Stimulated activated CD4-positive, alpha-beta T cell treated with anti-CD3 and anti-CD28 coated beads, TNF-alpha, amount 100 ng/mL, for 48 hours (primary cell): ENCODE data around the gene PRX.
"Not testable (repeated sequence)": the region's sequence is repeated elsewhere in the genome, so short reads cannot be mapped to it uniquely, and the experiment has no call there.

Source experiments
- DNase-seq, 3 donors: peaks; one replicate each; pipeline ENCODE4 v3.0.0-alpha.2; 2020; ENCODE audit warnings: low read depth in 3 of 3

Gene PRX

DNA sequence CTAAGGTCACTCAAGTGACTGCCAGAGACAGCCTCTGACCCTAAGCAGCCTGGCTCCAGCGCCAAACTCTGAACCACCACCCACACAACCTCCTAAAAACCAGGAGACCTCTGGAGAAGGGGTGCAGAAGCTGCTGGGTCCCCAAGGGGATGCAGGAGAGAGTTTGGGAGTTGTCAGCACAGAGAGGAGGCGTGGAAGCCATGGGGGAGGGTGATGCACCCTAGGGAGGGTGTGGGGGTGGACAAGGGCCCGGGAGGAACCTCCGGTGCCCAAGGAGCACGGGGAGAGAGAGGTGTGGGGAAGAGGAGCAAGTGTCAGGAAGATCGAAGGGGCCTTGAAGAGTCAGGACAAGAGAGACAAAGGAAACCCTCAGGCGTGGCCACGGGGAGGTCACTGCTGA lies 21.1 kb downstream of the PRX start:
- no peak for DNase-seq

DNA sequence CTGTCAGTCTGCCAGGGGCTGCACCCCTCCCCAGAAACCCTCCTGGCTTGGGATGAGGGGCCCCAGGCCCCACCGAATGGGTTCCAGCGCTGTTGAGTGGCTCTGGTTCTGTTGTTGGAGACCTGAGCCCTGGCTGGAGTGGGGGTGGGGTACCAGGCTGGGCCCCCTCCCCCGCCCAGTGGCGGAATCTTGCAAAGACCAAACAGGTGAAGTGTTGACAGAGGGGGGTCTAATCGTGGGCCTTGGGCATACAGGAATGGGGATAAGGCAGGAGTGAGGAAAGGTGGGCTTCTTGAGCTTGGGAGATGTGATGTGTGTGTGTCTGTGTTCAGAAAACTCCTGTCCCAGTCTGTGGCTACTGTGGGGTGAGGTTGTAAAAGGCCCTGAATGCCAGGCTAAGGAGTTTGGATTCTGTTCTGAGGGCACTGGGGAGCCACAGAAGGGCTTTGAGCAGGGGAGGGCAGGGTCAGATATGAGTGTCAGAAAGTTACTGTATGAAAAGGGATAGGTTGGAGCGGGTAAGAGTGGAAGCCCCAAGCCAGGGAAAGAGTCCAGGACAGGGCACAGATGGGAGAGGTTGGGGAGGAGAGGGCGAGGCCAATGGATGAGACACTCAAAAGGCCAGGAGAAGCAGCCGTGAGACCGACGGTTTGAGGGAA lies 23.0 kb downstream of the PRX start, which contains the start of gene HIPK4:
TSS of gene HIPK4 (minus strand) at position 98 of the 659 bp plus-strand sequence. CDS start 279 bp downstream, outside the sequence.
- no peak for DNase-seq

DNA sequence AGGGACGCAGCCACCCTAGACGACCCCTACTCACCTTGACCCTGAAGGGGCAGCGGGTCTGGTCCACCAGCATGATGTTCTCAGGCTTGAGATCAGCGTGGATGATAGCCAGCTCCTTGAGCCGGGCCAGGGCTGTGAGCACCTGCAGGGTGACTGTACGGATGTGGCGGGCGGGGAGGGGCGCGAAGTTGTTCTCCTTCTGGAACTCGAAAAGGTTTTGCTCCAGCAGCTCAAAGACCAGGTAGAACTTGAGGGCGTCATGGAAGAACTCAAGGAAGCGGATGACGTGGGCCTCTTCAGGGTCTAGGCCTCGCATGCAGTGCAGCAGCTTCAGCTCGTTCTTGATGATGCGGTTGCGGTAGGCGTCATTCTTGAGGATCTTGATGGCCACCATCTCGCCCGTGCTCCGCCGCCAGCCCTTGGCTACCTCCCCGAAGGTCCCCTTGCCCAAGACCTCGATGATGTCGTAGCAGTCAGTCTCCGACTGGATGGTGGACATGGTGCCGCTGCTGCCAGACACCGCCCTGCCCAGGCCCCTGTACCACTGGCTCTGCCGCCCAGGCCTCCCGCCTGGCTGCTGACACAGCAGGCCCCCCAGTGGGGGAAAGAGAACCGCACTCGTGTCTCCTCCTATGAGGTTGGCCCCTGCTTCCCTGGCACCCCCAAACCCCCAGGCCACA lies 23.6 kb downstream of the PRX start:
- DNase-seq = no peak

DNA sequence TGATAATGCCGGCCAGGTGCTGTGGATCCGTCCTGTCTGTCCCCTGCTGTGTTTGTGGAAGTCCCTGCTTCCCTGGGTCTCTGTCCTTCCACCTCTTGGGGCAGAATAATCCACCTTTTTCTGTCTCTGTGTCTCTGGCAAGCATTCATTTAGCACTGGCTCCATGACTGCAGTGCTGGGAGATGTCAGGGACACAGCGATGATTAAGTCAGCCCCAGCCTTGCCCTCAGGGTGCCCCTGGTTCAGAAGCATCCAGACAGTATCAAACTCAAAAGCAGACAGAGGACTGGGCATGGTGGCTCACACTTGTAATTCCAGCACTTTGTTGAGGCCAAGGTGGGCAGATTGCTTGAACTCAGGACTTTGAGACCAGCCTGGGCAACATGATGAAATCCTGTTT lies 24.7 kb downstream of the PRX start:
- DNase-seq = no peak

DNA sequence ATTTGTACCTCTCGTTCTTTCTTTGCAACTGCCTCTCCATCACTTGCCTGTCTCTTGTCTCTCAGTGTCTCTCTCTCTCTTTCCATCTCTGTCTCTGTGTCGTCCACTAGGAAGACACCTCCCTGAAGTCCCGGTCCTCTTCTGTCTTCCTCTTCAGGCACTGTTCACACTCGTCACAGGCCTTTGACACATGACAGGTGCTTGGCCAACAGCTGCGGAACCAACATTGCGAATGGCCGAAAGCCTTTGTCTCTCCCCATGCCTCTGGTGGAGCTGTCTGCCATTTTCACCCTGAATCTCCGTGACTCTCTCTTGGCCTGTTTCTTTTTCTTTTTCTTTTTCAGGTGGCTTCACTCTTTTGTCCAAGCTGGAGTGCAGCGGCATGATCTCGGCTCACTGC lies 26.0 kb downstream of the PRX start:
- no peak for DNase-seq

DNA sequence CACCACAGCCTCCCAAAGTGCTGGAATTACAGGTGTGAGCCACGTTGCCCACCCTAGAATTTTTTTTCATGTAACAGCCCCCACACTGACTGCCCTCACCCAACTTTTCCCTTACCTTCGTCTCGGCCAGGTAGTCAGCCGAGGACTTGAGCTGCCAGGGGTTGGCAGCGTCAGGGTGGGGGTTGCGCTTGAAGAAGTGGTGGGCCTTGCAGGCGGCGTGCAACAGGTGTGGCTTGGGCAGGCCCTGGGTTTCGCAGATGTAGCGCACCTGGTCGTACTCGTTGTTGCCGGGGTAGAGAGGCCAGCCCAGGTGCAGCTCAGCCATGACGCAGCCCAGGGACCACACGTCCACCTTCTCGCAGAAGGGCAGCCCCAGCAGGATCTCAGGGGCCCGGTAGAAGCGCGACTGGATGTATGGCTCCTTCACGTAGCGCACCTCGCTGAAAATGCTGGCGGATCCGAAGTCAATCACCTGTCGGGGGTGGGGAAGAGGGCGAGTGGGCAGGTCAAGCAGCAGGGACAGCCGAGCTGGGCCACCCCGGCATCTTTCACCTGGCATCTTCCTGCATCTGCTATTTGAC lies 29.4 kb downstream of the PRX start:
- no peak for DNase-seq

DNA sequence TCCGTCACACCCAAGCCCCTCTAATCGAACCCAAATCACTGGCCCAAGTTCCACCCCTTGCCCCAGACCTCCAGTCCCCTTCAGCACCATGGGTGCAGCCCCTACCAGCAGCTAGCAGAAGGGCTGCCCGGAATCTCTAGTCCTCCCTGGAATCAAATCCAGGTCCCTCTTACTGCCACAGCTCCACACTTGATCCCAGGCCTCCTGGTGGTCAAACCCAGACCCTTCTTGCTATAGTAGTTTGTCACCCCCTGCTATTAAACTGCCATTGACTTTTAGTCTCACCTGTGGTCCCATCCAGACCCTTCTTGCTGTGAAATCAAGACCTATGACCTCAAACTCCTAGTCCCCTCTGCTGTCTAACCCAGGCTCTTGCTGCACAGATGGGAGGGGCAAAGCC lies 31.9 kb downstream of the PRX start:
- no peak for DNase-seq

DNA sequence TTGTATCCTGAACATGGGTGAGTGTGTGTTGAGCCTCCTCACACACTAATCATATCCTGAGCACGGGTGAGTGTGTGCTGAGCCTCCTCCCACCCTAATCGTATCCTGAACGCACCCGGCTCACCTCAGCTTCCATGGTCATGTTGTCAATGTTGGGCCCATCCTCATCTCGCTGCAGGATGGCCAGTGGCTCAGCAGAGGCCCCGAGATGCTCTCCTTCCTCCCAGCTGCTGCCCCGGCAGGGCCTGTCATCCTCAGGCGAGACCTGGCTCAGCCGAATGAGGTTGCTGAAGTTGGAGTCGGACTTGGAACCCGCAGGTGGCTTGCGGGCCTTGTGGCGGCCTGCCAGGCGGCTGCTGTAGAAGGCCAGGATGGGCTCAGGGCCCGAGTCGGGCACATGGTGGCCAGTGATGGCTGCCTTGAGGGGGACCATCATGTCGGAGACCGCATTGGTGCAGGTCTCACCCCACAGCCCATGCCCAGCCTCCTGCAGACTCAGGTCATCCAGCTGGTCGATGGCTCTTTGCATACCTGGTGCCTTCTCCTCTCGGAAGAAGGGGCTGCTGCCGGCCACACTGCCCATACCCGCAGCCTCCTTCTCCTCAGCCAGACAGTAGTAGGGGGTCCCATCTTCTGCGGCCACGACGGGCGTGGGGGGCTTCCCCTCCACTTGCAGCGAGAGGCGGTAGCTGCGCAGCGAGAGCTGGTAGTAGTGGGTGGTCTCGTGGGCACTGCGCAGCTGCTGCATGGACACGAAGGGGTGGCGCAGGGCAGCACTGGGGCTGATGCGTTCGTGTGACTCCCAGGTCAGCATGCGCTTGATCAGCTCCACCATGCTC lies 32.8 kb downstream of the PRX start:
- DNase-seq = no peak

DNA sequence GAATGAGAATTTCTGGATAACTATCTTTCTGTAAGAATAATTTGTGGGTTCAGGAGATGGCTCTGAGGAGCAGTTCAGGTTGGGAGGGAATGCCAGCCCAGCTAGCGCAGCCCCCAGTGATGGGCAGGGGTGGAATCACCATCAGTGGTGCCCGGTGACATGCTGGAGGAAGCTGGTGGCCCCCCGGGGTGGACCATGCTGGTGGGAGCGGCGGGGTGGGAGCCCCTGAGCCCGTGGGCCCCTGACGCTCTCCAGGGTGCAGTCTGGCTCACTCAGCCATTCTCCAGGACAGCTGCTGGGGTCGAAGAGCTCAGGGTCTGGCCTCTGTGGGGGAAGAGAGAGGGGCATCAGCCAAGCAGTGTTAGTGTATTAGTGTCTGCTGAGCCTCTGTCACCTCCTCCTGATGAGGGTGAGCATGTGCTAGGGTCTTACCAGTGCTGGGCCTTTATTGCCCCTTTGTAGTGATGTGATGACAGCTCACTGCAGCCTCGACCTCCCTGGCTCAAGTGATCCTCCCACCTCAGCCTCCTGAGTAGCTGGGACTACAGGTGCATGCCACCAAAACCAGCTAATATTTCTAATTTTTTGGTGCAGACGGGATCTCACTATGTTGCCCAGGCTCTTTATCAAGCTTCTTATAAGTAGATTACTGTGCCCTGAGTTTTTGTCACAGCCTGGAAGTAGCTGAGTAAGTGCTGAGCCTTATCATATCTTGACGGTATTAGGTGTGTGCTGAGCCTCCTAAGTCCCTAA lies 33.6 kb downstream of the PRX start:
- DNase-seq = no peak

DNA sequence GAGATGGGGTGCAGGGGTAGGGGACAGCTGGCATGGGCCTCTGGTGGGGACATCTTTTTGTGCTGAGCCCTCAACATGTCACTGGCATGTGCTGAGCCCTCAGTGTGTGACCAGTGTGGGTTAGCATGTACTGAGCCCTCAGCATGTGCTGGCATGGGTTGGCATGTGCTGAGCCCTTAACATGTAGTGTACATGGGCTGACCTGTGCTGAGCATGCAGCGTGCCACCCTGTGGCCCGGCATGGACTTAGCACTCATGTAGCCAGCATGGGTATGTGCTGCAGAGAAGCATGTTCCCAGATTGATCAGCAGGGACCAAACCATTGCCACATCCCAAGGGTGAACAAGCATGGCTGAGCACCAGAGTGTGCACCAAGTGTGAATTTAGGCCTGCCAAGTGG lies 34.7 kb downstream of the PRX start:
- no peak for DNase-seq

DNA sequence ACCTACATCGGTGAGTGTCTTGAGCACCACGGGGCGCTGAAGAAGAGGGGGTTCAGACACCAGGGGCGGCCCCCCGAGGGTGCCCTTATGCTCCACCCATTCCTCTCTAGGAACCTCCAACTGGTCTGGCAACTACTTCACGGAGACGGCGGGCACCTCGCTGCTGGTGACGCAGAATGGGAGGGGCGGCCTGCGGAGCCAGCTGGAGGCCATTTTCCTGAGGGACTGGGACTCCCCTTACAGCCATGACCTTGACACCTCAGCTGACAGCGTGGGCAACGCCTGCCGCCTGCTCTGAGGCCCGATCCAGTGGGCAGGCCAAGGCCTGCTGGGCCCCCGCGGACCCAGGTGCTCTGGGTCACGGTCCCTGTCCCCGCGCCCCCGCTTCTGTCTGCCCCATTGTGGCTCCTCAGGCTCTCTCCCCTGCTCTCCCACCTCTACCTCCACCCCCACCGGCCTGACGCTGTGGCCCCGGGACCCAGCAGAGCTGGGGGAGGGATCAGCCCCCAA lies 35.2 kb downstream of the PRX start:
- no peak for DNase-seq

DNA sequence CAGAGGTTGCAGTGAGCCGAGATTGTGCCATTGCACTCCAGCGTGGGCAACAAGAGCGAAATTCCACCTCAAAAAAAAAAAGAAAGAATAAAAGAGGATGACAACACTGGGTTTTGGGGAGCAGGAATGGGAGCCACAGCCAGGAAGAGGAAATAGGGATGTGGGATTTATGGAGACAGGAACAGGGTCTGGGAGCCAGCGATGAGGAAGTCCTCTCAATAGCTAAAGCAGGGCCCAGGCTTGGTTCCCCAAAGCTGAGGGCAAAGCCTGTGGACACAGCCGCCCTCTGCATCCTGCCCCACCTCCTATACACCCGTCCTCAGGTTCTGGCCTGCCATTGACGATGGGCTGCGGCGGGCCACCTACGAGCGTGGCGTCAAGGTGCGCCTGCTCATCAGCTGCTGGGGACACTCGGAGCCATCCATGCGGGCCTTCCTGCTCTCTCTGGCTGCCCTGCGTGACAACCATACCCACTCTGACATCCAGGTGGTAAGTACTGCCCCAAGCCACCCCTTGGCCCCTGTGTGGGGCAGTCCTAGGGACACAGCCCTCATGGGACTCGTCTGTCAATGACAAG lies 36.8 kb downstream of the PRX start:
- no peak for DNase-seq

DNA sequence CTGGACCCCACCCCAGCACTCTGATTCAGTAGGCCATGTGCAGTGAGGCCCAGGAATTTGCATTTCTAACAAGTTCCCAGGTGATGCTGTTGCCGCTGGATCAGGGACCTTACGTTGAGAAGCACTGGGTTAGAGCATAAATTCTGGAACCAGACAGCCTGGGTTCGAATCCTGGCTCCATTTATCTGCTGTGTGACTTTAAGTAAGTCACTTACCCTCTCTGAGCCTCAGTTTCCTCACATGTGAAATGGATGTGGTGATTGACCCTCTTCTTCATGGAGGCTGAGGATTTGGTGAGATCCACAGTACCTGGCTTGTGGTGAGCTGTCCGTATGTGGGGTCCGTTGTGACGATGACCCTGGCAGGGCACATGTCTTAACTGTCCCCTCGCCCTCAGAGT lies 39.1 kb downstream of the PRX start:
- no peak for DNase-seq

DNA sequence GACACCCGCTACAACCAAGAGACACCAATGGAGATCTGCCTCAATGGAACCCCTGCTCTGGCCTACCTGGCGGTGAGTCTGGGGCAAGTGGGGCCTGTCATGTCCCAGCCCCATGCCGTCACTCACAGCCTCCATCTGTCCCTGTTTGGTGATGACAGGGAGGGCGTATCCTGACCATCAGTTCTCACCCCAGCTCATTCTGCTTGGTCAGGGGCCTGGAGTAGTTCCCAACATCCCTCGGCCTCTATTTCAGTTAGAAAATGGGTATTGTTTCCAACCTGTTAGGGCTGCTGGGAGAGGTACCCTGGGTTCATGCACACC lies 41.4 kb downstream of the PRX start:
- no peak for DNase-seq

DNA sequence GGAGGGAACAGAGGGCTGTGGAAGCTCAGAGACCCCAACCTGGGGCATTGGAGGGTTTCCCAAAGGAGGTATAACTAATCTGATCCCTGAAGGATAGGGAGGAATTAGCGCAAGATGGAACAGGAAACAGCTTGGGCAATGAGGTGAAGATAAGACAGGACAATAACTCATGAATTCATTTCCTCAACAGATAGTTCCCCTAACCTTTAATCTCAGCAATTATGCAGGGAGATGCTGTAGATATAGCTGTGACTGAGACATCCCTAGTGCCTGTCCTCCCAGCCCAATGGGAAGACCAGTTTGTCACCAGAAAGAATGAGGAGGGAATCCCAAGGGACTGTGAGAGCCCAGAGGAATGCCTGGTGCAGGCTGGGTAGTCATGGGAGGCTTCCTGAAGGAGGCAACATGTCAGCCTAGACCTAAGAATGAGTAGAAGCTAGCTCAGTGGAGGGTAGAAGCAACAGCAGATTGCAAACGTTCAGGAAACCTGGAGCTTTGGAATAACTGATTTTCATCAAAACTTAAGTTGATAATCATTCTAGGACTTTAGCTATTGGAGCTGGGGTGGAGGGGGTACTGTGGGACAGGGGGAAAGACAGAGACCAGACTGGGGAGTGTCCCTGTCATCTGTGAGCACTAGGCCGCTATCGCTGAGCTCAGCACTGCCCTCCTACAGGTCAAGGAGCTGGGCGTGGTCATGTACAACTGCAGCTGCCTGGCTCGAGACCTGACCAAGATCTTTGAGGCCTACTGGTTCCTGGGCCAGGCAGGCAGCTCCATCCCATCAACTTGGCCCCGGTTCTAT lies 42.0 kb downstream of the PRX start:
- no peak for DNase-seq

DNA sequence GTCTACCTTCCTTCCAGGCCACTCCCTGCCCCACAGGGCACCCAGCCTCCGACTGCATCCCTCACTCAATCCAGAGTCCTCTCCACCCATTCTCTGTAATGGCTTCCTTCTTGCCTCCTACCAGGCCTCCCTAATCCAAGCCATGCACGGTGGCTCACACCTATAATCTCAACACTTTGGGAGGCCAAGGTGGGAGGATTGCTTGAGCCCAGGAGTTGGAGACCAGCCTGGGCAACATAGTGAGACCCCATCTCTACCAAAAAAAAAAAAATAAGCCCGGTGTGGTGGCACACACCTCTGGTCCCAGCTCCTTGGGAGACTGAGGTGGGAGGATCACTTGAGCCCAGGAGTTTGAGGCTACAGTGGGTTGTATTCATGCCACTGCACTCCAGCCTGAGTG lies 42.9 kb downstream of the PRX start:
- DNase-seq = not testable (repeated sequence)

DNA sequence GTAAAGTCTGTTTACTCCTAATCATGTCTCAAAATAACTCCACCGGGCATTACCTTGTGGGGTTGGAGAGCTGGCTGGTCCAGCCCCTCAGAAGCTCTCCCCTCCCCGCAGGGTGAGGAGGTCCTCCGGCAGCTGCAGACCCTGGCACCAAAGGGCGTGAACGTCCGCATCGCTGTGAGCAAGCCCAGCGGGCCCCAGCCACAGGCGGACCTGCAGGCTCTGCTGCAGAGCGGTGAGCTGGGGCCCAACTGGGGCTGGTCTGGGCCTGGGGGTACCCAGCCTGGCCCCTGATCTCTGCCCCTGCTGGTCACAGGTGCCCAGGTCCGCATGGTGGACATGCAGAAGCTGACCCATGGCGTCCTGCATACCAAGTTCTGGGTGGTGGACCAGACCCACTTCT lies 43.4 kb downstream of the PRX start:
- no peak for DNase-seq

DNA sequence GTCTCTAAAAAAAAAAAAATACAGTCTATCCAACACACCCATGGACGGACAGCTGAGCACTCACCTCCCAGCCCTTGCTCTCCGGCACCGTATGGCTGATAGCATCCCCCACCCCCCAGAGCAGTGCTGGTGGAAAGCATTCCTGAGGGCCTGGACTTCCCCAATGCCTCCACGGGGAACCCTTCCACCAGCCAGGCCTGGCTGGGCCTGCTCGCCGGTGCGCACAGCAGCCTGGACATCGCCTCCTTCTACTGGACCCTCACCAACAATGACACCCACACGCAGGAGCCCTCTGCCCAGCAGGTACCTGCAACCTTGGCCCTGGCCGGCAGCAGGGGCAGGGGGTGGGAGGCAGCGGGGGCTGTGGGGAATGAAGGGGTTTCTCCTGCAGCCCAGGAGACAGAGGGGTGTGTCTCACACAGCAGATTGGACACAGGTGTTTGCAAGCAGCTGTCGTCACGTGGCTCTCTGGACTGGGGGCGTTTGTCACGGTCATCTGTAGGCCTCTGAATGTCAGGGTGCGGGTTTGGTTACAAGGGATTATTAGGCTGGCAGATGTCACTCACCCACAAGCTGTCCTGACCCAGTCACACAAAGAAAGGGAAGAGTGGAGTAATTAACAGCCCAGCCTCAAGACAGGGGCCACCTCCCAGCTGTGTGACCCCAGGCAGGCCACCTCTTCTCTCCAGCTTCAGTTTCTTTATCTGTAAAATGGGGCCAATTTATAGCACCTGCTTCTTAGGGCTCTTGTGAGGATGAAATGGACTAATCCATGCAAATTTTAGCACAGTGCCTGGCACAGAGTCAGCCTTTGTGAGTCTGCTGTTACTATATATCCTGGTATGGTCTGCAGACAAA lies 45.4 kb downstream of the PRX start:
- no peak for DNase-seq
